Renal cortical epithelial cell (primary cell): Measurements from ENCODE around the gene PPP2R5D. TPM values are rescaled to one million over a fixed set of nuclear protein-coding genes. Genes with fewer than 3 reads are reported as not detected.

Experiments
- DNase-seq: peaks from one replicate; pipeline ENCODE4 v3.0.0-alpha.2; 2011; ENCODE audit warnings: low read depth
- total RNA-seq: library from RNA; depleted of rRNA; stranded (reverse); fragments of >200 nt; gene quantifications from 2 replicates; pipeline ENCODE4 v1.2.3, GENCODE V29; 2014

PPP2R5D gene
- total RNA-seq, 1 donor from 2014 or later = 47.8 TPM

- DNase-seq = no peak
These were observed 71.6 kb downstream of the PPP2R5D start for GRCh38 chr6:43055966-43056365.

- no peak for DNase-seq
These were observed 74.2 kb downstream of the PPP2R5D start for GRCh38 chr6:43058531-43058930.

GRCh38 chr6:43059168-43060033 lies 75.0 kb downstream of the PPP2R5D start, which contains the start of the genes KLC4 and MRPL2:
Gene KLC4, plus strand, starts transcription at chr6:43059631. Its CDS starts 1,705 bp downstream, at chr6:43061336.
Gene MRPL2, minus strand, starts transcription at chr6:43059434. Its CDS starts 53 bp downstream, at chr6:43059381.
- DNase-seq = peak; percentile 96

GRCh38 chr6:43060034-43060754 lies 75.8 kb downstream of the PPP2R5D start:
- peak; percentile 57 for DNase-seq

- no peak for DNase-seq
These were observed 76.6 kb downstream of the PPP2R5D start for GRCh38 chr6:43060755-43061633.

- no peak for DNase-seq
These were observed 77.5 kb downstream of the PPP2R5D start for GRCh38 chr6:43061861-43062260.

Other genes with a start within 250 kb of the PPP2R5D start
- 37.7 and 59.6 TPM in 2 replicates for gene TBCC, start 238.5 kb upstream of the PPP2R5D start, total RNA-seq
- 2.4 and 8.2 TPM in 2 replicates for gene BICRAL, start 202.5 kb upstream of the PPP2R5D start, total RNA-seq
- 150 and 177 TPM in 2 replicates for gene RPL7L1, start 105.0 kb upstream of the PPP2R5D start, total RNA-seq
- gene PTCRA, start 68.5 kb upstream of the PPP2R5D start, total RNA-seq = not detected in 2 replicates
- gene CNPY3, start 55.1 kb upstream of the PPP2R5D start, total RNA-seq = 26.9 and 66.7 TPM in 2 replicates
- gene GNMT, start 23.8 kb upstream of the PPP2R5D start, total RNA-seq = 0.20 TPM in 1 of 2 replicates, not detected in the other
- 46.0 and 80.8 TPM in 2 replicates for gene PEX6, start 5.4 kb upstream of the PPP2R5D start, total RNA-seq
- gene MEA1, start 29.4 kb downstream of the PPP2R5D start, total RNA-seq = 38.3 and 46.9 TPM in 2 replicates
- gene KLHDC3, start 29.7 kb downstream of the PPP2R5D start, total RNA-seq = 60.7 and 111 TPM in 2 replicates
- 93.5 and 166 TPM in 2 replicates for gene RRP36, start 37.1 kb downstream of the PPP2R5D start, total RNA-seq
- gene CUL7, start 69.3 kb downstream of the PPP2R5D start, total RNA-seq = 28.0 and 45.0 TPM in 2 replicates
- gene MRPL2, start 74.9 kb downstream of the PPP2R5D start, total RNA-seq = 17.9 and 25.4 TPM in 2 replicates
- gene KLC4, start 75.1 kb downstream of the PPP2R5D start, total RNA-seq = 17.0 and 29.3 TPM in 2 replicates
- 81.3 and 141 TPM in 2 replicates for gene PTK7, start 91.7 kb downstream of the PPP2R5D start, total RNA-seq
- gene SRF, start 186.7 kb downstream of the PPP2R5D start, total RNA-seq = 14.2 and 20.9 TPM in 2 replicates
- gene CUL9, start 197.6 kb downstream of the PPP2R5D start, total RNA-seq = 20.3 and 43.4 TPM in 2 replicates
- gene DNPH1, start 244.9 kb downstream of the PPP2R5D start, total RNA-seq = 37.1 and 81.6 TPM in 2 replicates